Ovary (tissue), 3 donors: ENCODE results near the gene SPDEF.

Experiments
- POLR2A ChIP-seq: fragments of 450-650 bp; IDR thresholded peaks from one replicate; pipeline ENCODE4 v1.6.1; 2017; ENCODE audit warnings: antibody characterized with exemption, mild to moderate bottlenecking, moderate library complexity
- TF ChIP-seq, protein P1 (sequence below), 3 donors: fragments of 450-650 bp in 2 of 3; fragments of 200-600 bp in 1 of 3; IDR thresholded peaks; one replicate each; pipeline versions ENCODE4 v1.5.1 to v1.8.0; 2016 to 2022; ENCODE audit warnings: antibody characterized with exemption in 3 of 3, mild to moderate bottlenecking in 1 of 3
- donor health status: DM: no; HTN: no; CAD: no.

DNA sequence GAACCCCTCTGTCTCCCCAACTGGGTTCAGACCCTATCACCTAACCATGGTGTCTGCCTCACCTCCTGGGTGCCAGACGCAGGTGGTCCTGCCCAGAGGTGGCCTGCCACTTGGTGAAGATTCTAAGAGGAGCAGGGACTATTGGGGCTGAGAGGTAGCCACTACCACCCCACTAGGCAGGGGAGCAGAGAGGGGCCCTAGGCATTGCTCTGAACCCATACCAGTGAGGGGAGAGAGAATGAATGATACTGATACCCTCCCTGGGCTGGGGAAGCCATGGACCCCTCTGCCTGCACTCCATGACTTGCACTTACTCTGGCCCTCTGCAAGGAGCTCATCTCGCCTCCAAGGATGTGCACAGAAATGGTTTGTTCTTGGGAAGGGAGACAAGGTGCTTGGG, 31.7 kb upstream of the SPDEF start:
- TF ChIP-seq POLR2A: no peak
- TF ChIP-seq, protein P1, sequence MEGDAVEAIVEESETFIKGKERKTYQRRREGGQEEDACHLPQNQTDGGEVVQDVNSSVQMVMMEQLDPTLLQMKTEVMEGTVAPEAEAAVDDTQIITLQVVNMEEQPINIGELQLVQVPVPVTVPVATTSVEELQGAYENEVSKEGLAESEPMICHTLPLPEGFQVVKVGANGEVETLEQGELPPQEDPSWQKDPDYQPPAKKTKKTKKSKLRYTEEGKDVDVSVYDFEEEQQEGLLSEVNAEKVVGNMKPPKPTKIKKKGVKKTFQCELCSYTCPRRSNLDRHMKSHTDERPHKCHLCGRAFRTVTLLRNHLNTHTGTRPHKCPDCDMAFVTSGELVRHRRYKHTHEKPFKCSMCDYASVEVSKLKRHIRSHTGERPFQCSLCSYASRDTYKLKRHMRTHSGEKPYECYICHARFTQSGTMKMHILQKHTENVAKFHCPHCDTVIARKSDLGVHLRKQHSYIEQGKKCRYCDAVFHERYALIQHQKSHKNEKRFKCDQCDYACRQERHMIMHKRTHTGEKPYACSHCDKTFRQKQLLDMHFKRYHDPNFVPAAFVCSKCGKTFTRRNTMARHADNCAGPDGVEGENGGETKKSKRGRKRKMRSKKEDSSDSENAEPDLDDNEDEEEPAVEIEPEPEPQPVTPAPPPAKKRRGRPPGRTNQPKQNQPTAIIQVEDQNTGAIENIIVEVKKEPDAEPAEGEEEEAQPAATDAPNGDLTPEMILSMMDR (IDR thresholded peaks at IDR 0.05): no peak
